Caki2 (cell line): Measurements from ENCODE around the gene BIRC5. TPM values are rescaled to one million over a fixed set of nuclear protein-coding genes. Genes with fewer than 3 reads are reported as not detected.

Source experiments
- DNase-seq: peaks from one replicate; pipeline ENCODE4 v3.0.0-alpha.2; 2015; ENCODE audit warnings: low read depth
- in situ Hi-C: cut with HindIII; loops from 2 replicates; pipeline ENCODE4 v1.10.0; 2016; ENCODE audit warnings: low sequenced_read_pairs, low pct_unique_long_range_greater_than_20kb, mixed read lengths
- total RNA-seq: library from RNA; depleted of rRNA; stranded (reverse); fragments of >200 nt; shearing (Covaris generic); gene quantifications from 2 replicates; pipeline ENCODE4 v1.2.3, GENCODE V29; 2014; ENCODE audit warnings: low replicate concordance

The BIRC5 gene
- total RNA-seq, 1 experiment from 2014 or later: 192 TPM

DNA sequence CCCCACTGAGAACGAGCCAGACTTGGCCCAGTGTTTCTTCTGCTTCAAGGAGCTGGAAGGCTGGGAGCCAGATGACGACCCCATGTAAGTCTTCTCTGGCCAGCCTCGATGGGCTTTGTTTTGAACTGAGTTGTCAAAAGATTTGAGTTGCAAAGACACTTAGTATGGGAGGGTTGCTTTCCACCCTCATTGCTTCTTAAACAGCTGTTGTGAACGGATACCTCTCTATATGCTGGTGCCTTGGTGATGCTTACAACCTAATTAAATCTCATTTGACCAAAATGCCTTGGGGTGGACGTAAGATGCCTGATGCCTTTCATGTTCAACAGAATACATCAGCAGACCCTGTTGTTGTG, 631 bp downstream of the BIRC5 start:
- in situ Hi-C loops: no loop called here
- DNase-seq: no peak

DNA sequence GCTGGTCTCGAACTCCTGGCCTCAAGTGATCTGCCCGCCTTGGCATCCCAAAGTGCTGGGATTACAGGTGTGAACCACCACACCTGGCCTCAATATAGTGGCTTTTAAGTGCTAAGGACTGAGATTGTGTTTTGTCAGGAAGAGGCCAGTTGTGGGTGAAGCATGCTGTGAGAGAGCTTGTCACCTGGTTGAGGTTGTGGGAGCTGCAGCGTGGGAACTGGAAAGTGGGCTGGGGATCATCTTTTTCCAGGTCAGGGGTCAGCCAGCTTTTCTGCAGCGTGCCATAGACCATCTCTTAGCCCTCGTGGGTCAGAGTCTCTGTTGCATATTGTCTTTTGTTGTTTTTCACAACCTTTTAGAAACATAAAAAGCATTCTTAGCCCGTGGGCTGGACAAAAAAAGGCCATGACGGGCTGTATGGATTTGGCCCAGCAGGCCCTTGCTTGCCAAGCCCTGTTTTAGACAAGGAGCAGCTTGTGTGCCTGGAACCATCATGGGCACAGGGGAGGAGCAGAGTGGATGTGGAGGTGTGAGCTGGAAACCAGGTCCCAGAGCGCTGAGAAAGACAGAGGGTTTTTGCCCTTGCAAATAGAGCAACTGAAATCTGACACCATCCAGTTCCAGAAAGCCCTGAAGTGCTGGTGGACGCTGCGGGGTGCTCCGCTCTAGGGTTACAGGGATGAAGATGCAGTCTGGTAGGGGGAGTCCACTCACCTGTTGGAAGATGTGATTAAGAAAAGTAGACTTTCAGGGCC, 5.5 kb downstream of the BIRC5 start:
- in situ Hi-C loops: no loop called here
- no peak for DNase-seq

DNA sequence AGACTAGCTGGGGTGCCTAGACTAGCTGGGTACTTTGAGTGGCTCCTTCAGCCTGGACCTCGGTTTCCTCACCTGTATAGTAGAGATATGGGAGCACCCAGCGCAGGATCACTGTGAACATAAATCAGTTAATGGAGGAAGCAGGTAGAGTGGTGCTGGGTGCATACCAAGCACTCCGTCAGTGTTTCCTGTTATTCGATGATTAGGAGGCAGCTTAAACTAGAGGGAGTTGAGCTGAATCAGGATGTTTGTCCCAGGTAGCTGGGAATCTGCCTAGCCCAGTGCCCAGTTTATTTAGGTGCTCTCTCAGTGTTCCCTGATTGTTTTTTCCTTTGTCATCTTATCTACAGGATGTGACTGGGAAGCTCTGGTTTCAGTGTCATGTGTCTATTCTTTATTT, 9.0 kb downstream of the BIRC5 start:
- no peak for DNase-seq
- in situ Hi-C loops: no loop called here

DNA sequence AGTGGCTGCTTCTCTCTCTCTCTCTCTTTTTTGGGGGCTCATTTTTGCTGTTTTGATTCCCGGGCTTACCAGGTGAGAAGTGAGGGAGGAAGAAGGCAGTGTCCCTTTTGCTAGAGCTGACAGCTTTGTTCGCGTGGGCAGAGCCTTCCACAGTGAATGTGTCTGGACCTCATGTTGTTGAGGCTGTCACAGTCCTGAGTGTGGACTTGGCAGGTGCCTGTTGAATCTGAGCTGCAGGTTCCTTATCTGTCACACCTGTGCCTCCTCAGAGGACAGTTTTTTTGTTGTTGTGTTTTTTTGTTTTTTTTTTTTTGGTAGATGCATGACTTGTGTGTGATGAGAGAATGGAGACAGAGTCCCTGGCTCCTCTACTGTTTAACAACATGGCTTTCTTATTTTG, 9.7 kb downstream of the BIRC5 start:
- DNase-seq: no peak
- in situ Hi-C loops: no loop called here

DNA sequence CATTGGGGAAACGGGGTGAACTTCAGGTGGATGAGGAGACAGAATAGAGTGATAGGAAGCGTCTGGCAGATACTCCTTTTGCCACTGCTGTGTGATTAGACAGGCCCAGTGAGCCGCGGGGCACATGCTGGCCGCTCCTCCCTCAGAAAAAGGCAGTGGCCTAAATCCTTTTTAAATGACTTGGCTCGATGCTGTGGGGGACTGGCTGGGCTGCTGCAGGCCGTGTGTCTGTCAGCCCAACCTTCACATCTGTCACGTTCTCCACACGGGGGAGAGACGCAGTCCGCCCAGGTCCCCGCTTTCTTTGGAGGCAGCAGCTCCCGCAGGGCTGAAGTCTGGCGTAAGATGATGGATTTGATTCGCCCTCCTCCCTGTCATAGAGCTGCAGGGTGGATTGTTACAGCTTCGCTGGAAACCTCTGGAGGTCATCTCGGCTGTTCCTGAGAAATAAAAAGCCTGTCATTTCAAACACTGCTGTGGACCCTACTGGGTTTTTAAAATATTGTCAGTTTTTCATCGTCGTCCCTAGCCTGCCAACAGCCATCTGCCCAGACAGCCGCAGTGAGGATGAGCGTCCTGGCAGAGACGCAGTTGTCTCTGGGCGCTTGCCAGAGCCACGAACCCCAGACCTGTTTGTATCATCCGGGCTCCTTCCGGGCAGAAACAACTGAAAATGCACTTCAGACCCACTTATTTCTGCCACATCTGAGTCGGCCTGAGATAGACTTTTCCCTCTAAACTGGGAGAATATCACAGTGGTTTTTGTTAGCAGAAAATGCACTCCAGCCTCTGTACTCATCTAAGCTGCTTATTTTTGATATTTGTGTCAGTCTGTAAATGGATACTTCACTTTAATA, 10.4 kb downstream of the BIRC5 start:
- DNase-seq: no peak
- in situ Hi-C loops: no loop called here

DNA sequence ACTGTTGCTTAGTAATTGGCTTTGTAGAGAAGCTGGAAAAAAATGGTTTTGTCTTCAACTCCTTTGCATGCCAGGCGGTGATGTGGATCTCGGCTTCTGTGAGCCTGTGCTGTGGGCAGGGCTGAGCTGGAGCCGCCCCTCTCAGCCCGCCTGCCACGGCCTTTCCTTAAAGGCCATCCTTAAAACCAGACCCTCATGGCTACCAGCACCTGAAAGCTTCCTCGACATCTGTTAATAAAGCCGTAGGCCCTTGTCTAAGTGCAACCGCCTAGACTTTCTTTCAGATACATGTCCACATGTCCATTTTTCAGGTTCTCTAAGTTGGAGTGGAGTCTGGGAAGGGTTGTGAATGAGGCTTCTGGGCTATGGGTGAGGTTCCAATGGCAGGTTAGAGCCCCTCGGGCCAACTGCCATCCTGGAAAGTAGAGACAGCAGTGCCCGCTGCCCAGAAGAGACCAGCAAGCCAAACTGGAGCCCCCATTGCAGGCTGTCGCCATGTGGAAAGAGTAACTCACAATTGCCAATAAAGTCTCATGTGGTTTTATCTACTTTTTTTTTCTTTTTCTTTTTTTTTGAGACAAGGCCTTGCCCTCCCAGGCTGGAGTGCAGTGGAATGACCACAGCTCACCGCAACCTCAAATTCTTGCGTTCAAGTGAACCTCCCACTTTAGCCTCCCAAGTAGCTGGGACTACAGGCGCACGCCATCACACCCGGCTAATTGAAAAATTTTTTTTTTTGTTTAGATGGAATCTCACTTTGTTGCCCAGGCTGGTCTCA, 11.2 kb downstream of the BIRC5 start:
- in situ Hi-C loops: no loop called here
- no peak for DNase-seq

DNA sequence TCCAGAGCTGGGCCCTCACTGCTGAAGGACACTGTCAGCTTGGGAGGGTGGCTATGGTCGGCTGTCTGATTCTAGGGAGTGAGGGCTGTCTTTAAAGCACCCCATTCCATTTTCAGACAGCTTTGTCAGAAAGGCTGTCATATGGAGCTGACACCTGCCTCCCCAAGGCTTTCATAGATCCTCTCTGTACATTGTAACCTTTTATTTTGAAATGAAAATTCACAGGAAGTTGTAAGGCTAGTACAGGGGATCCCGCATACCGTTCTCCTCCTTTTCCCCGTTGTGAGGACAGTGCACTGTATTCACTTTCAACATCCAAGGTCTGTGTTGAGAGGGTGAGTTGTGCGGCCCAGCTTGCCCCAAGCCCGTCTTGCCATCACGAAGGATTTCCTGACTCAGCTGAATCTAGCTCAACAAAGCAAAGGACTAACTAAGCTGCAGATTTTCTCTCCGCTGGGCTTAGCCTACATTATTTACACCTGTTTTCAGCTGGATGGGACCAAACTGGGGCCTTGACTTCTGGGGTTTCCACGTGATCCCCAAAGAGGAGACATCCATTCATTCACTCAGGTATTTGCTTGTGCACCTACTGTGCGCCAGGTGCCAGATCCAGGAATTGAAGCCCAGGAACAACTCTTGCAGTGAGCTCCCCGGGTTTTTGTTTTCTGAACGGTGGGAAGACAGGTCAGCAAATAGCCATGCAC, 12.2 kb downstream of the BIRC5 start:
- DNase-seq: no peak
- in situ Hi-C loops: no loop called here

DNA sequence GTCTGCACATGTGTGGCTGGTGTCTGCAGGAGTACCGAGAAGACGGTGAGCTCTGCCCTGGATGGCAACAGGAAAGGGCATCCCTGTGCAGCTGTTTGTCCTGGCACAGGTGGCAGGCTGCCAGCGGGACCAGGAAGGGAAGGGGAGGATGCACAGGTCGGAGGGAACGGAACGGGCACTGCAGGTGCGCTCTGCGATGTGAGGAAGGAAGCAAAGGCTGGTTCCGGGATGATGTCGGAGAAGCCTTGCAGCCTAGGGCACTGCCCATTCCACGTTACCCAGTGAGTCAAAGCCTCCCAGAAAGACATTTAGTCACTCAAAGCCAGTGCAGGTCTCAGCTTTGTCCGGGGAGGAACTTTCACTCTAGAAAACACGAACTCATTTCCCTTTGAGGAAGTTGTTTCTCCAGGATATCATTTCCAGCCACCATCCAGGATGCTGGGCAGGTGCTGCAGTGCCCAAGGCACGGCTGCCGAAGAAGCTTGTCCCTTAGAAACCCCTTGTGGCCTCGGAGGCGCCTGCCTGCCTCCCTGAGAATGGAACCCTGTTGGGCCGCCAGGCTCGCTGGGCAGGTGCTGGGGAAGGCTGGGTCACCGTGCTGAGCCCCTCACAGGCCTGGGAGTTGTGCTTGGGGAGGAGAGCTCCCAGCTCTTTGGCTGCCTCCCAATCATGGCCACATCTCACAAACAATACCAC, 12.9 kb downstream of the BIRC5 start:
- in situ Hi-C loops: no loop called here
- DNase-seq: no peak

DNA sequence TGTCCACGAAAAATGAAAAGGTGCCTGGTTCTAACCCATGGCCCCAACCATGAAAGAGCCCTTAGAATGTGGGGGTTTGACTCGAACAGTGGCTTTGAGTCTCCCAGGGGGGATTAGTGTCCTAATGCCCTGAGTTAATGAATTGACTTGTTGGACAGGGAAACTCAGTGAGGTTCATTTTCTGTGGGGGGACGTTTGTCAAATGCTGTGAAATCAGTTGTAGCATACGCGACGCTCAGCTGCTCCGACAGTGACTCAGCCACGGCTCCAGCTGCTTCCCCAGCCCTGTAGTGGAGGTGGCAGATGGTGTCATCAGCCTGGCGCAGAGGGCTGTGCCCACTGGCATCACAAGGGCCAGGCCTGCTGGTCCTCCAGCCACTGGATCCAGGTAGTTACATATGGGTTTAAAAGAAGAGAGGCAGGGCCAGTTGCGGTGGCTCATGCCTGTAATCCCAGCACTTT, 13.4 kb downstream of the BIRC5 start:
- in situ Hi-C loops: no loop called here
- no peak for DNase-seq

DNA sequence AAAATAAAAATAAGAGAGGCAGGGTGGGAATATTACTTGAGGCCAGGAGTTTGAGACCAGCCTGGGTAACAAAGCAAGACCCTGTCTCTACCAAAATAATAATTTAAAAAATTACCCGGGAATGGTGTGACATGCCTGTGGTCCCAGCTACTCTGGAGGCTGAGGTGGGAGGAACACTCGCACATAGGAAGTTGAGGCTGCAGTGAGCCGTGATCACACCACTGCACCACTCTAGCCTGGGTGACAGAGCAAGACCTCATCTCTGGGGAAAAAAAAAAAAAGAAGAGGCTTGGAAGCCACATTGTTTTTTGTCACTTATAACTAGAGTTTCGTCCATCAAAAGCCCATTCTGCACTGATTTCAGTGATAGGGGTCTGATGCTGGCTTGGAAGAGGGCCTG, 14.1 kb downstream of the BIRC5 start:
- in situ Hi-C loops: no loop called here
- no peak for DNase-seq

DNA sequence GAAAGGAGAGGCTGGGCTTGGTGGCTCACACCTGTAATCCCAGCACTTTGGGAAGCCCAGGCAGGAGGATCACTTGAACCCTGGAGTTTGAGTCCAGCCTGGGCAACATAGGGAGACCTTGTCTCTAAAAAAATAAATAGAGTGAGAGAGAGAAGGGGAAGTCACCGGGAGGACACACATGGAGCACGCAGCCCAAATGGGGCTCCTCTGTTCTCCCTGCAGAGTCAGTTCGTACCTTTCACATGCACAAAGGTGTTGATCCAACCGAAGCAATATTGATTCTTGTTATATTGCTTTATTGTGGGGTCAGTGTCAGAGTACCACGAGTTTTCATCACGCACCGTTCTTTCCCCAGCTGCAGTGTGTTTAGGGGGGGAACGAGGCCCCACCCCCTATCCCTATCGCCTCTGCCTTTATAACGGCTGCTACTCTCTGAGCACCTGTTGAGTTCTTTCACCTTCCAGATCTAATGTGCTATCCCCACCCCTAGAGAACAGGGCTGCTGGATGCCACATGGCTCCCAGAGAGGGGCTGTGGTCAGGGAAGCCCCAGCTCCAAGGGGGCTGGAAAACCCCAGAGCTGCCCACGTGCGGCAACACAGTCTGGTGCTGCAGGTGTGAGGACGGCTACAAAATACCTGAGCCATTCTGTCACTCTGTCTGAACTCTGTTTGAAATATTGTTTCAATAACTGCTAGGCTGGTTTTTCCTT, 16.4 kb downstream of the BIRC5 start:
- no peak for DNase-seq
- in situ Hi-C loops: no loop called here

DNA sequence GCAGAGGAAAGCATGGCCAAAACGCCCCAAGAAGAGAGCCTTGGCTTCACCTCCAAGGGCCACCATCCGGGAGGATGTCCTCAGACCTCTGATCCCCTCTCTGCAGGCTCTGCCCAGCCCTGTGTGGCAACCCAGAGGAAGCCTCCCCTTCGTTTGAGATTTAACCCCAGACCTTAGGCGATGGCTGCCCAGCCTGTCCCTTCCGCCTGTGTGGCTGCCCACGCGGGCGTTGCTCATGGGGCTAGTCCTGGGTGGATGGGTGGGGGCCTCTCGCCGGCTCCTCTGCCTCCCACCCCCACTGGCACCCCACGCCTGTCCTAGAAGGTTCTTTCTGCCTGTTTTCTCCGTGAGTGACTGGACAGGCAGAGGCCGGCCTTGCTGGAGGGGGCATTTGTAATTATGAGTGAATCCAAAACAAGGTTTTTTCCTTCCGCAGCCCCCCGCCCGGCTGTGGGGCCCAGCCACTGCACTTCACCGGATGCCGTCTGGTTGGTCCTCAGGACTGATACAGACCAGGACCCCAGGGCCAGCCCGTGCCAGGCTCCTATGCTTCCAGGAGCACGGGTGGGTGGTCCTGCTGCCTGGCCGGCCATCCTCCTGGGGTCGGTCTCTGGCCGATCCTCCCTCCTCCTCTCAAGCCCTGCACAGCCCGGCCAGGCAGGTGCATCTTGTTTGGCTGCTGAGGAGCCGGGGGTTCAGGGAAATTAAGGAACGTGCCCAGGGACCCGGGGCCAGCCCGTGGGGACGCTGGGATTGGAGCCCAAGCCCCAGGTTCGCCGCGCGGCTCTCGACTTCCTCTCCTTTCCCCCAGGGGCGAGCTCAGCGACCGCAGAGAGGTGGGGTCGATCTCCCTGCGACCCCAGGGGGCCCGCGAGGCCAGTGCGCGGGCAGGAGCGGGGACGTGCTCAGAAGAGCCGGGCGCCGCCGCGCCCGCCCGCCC, 17.2 kb downstream of the BIRC5 start, which contains the start of gene TMEM235:
TMEM235 (plus strand) TSS at position 636 of the 940 bp plus-strand sequence. CDS start 393 bp downstream, outside the sequence.
- no peak for DNase-seq
- in situ Hi-C loops: no loop called here

DNA sequence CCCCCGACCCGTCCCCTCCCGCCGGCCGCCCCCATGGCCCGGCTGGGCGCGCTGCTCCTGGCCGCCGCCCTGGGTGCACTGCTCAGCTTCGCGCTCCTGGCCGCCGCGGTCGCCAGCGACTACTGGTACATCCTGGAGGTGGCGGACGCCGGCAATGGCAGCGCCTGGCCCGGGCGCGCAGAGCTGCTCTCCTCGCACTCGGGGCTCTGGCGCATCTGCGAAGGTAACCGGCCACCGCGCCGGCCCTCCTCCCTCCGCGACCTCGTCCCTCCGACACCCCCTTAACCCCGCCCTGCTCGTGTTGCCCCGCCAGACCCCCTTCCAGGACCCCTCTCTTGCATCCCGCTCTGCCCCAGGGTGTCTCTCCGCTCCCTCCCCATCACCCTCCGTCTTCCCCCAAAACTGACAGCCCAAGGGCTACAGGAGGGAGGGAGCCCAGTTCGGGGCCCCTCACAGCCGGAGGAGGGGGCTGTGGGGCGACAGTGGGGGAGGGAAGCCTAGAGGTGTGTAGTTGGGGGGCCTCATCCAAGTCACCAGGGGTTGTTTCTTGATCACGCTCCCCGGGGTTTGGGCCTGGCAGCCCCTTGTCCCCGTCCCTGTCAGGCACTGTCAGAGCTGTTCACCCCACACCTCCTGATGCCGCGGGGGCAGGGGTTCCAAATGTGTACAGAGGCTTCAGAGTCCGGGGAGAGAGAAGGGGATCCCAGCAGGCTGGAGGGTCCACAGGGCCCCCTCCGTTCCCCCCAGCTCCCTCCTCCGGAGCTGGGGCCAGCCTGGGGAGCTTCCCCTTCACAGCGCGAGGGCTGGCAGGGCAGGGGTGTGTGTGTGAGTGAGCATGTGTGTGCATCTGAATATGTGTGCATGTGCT, 18.2 kb downstream of the BIRC5 start:
- no peak for DNase-seq
- in situ Hi-C loops: no loop called here

DNA sequence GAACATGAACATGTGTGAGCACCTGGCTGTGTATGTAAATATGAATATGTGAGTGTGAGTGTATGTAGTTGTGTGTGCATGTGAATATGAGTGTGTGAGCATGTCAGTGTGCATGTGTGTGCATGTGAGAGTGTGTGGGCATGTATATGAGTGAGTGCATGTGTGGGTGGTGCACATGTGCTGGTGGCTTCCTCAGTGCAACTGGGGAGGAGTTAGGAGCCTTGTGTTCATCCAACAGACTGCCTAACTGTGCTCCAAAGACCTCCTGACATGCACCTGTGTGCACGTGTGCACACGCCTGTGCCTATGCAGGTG, 18.8 kb downstream of the BIRC5 start:
- no peak for DNase-seq
- in situ Hi-C loops: no loop called here

DNA sequence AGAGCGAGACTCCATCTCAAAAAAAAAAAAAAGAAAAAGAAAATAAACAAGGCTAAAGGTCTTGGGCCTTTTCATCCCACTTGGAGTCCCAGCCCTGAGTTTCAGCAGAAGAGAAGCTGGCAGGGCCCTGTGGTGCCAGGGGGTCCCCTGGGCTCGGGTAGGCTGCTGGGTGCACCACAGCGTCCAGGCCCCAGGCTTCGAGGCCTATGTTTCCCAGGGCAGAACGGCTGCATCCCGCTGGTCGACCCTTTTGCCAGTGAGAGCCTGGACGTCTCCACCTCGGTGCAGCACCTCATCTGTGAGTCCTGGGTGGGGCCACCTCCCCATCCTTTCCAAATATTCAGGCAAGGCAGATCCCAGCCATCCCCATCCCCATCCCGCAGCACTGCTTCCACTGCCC, 19.6 kb downstream of the BIRC5 start:
- in situ Hi-C loops: no loop called here
- no peak for DNase-seq
